ENCODE data around the gene GSG1L2. TPM values are rescaled to one million over a fixed set of nuclear protein-coding genes. Genes with fewer than 3 reads are reported as not detected.

The GSG1L2 gene
- polyA plus RNA-seq, 1 donor (not counting 4 experiments of a cell fraction or from before 2014, with no cell fraction given): not detected

GRCh38 chr17:9865586-9865985 lies 43.7 kb upstream of the GSG1L2 start:
- Histone ChIP-seq H3K36me3 (ENCODE audit: control insufficient read depth in 2 of 2, extremely low read depth in 1 of 2, insufficient read depth in 2 of 2, low read length in 2 of 2) (no peaks in the 10 kb centered on the region), H3K9me3 (ENCODE audit: control insufficient read depth, low read depth, low read length) (no peaks in the 10 kb centered on the region), H3K27ac (ENCODE audit: control insufficient read depth, insufficient read depth, low read length) (no peak overlapping the region), H3K79me2 (ENCODE audit: control insufficient read depth, insufficient read depth, low read length) (no peaks in the 10 kb centered on the region), H2AFZ (ENCODE audit: control insufficient read depth, low read length) (no peak overlapping the region), H3K4me1 (ENCODE audit: control insufficient read depth, extremely low read depth, insufficient read depth, low read length) (no peaks in the 10 kb centered on the region), H4K20me1 (ENCODE audit: control insufficient read depth, extremely low read depth, insufficient read depth, low read length) (no peaks in the 10 kb centered on the region), H3K9me1 (ENCODE audit: control insufficient read depth, extremely low read depth, insufficient read depth, low read length) (no peaks in the 10 kb centered on the region), H3K9ac (ENCODE audit: control insufficient read depth, extremely low read depth, insufficient read depth, low read length) (no peak overlapping the region), H3K4me2 (ENCODE audit: control insufficient read depth, extremely low read depth, insufficient read depth, low read depth, low read length) (no peak overlapping the region), H3K4me3 (ENCODE audit: control insufficient read depth in 2 of 3, extremely low read depth in 1 of 3, insufficient read depth in 2 of 3, low read depth in 1 of 3, low read length in 3 of 3) (no peak overlapping the region), H3K27me3 (ENCODE audit: control insufficient read depth, extremely low read depth, insufficient read depth, low read length) (no peaks in the 10 kb centered on the region)
- TF ChIP-seq CTCF (optimal IDR thresholded peaks at IDR 0.05 in 1 of 3, IDR thresholded peaks at IDR 0.05 in 1 of 3, conservative IDR thresholded peaks at IDR 0.05 in 1 of 3; ENCODE audit: extremely low read depth in 1 of 3, insufficient read depth in 2 of 3, low read length in 3 of 3) (no peak), EZH2 (IDR thresholded peaks at IDR 0.05; ENCODE audit: low read length) (no peak)
- DNase-seq (ENCODE audit: low read depth, low spot score): no peak
- FAIRE-seq: no peak
- dilution Hi-C loops (cut with MboI; ENCODE audit: extremely low pct_ligation_motif_present, low sequenced_read_pairs): no loop called here

- Histone ChIP-seq H3K36me3 (ENCODE audit: control insufficient read depth in 2 of 2, extremely low read depth in 1 of 2, insufficient read depth in 2 of 2, low read length in 2 of 2) (no peaks in the 10 kb centered on the region), H3K4me1 (ENCODE audit: control insufficient read depth, extremely low read depth, insufficient read depth, low read length) (no peaks in the 10 kb centered on the region), H3K4me2 (ENCODE audit: control insufficient read depth, extremely low read depth, insufficient read depth, low read depth, low read length) (no peak overlapping the region), H3K9ac (ENCODE audit: control insufficient read depth, extremely low read depth, insufficient read depth, low read length) (no peak overlapping the region), H3K27me3 (ENCODE audit: control insufficient read depth, extremely low read depth, insufficient read depth, low read length) (no peaks in the 10 kb centered on the region), H2AFZ (ENCODE audit: control insufficient read depth, low read length) (no peak overlapping the region), H3K79me2 (ENCODE audit: control insufficient read depth, insufficient read depth, low read length) (no peaks in the 10 kb centered on the region), H3K4me3 (ENCODE audit: control insufficient read depth in 2 of 3, extremely low read depth in 1 of 3, insufficient read depth in 2 of 3, low read depth in 1 of 3, low read length in 3 of 3) (no peak overlapping the region), H3K9me1 (ENCODE audit: control insufficient read depth, extremely low read depth, insufficient read depth, low read length) (no peaks in the 10 kb centered on the region), H4K20me1 (ENCODE audit: control insufficient read depth, extremely low read depth, insufficient read depth, low read length) (no peaks in the 10 kb centered on the region), H3K9me3 (ENCODE audit: control insufficient read depth, low read depth, low read length) (no peaks in the 10 kb centered on the region), H3K27ac (ENCODE audit: control insufficient read depth, insufficient read depth, low read length) (no peak overlapping the region)
- dilution Hi-C loops (cut with MboI; ENCODE audit: extremely low pct_ligation_motif_present, low sequenced_read_pairs): no loop called here
- TF ChIP-seq CTCF (optimal IDR thresholded peaks at IDR 0.05 in 1 of 3, IDR thresholded peaks at IDR 0.05 in 1 of 3, conservative IDR thresholded peaks at IDR 0.05 in 1 of 3; ENCODE audit: extremely low read depth in 1 of 3, insufficient read depth in 2 of 3, low read length in 3 of 3): no peak
- no peak for TF ChIP-seq EZH2 (IDR thresholded peaks at IDR 0.05; ENCODE audit: low read length)
- DNase-seq (ENCODE audit: low read depth, low spot score) (no peak), FAIRE-seq (no peak)
Measured at GRCh38 chr17:9862949-9863348, 41.1 kb upstream of the GSG1L2 start.

Measured in keratinocyte (primary cell).